Activated B cell treated with CpG ODN at 0.5 μM for 24 hours (primary cell): ENCODE measurements around the gene NOD1. TPM values are rescaled to one million over a fixed set of nuclear protein-coding genes. Genes with fewer than 3 reads are reported as not detected.
"Not testable (repeated sequence)": the region's sequence is repeated elsewhere in the genome, so short reads cannot be mapped to it uniquely, and the experiment has no call there.

Experiments used
- ATAC-seq: fragments of 200-7000 bp; cut with Tn5 transposase; one replicate; pipeline ENCODE4 v1.10.0; 2021; ENCODE audit warnings: low read depth, mild to moderate bottlenecking, moderate library complexity
- CTCF ChIA-PET: fragments of 350-600 bp; sonication (Branson Sonifier 250); formaldehyde crosslinking; loops from one replicate; lab custom pipeline; 2021; ENCODE audit warnings: antibody characterized with exemption; lab: Charles Lee
- POLR2A ChIA-PET: fragments of 350-600 bp; sonication (Branson Sonifier 250); formaldehyde crosslinking; loops from one replicate; lab custom pipeline; 2021; ENCODE audit warnings: antibody characterized with exemption; lab: Charles Lee
- DNase-seq: peaks from one replicate; pipeline ENCODE4 v3.0.0; 2022
- H3K27ac Mint-ChIP-seq: one replicate; pipeline ENCODE4 v1.8.0; 2020; ENCODE audit warnings: mixed read lengths
- H3K27me3 Mint-ChIP-seq: one replicate; pipeline ENCODE4 v1.8.0; 2021; ENCODE audit warnings: mixed read lengths
- H3K36me3 Mint-ChIP-seq: one replicate; pipeline ENCODE4 v1.8.0; 2021; ENCODE audit warnings: low read depth, mixed read lengths
- H3K4me1 Mint-ChIP-seq: one replicate; pipeline ENCODE4 v1.8.0; 2021; ENCODE audit warnings: mixed read lengths
- H3K4me3 Mint-ChIP-seq: one replicate; pipeline ENCODE4 v1.8.0; 2020; ENCODE audit warnings: mild to moderate bottlenecking, mixed read lengths
- H3K9me3 Mint-ChIP-seq: one replicate; pipeline ENCODE4 v1.8.0; 2020; ENCODE audit warnings: mixed read lengths
- CTCF ChIP-seq: fragments of 200-600 bp; IDR thresholded peaks from one replicate; pipeline ENCODE4 v1.8.0; 2022; ENCODE audit warnings: antibody characterized with exemption, mild to moderate bottlenecking
- intact Hi-C: fragments of 100-400 bp; cut with micrococcal nuclease; formaldehyde crosslinking; loops from one replicate; pipeline ENCODE4 v1.15.1; 2024
- total RNA-seq: library from RNA; stranded (reverse); gene quantifications from 2 replicates; pipeline ENCODE4 v1.2.3, GENCODE V29; 2022

Gene NOD1
- total RNA-seq, result 11.7 and 14.0 TPM in 2 replicates

- Mint-ChIP-seq H3K27me3 (no peaks in the 10 kb centered on the region), H3K27ac (peak within 1 kb of the TSS; percentile 87), H3K4me3 (peak within 1 kb of the TSS; percentile 95), H3K4me1 (peaks cover 54% of the 10 kb centered on the region), H3K9me3 (no peaks in the 10 kb centered on the region), H3K36me3 (peaks cover 6% of the 10 kb centered on the region)
- peak; percentile 70 for DNase-seq
- ATAC-seq, result peak; percentile 89
- ChIA-PET POLR2A (interaction anchor here (0.6 to 2.5 kb wide), 16 partner anchors 10 to 451 kb away, joined by 3 to 18 read pairs (median 5); partner anchors contain the start of genes GARS1, MTURN, PLEKHA8 and ZNRF2), CTCF (interaction anchor here (0.8 to 1.6 kb wide), 5 partner anchors 19 to 205 kb away, joined by 3 to 4 read pairs (median 3); no protein-coding TSS in a partner anchor)
- intact Hi-C loops, result loop anchor here (1.0 to 5.0 kb wide), 4 partner anchors 14 to 451 kb away; partner anchors contain the start of genes FKBP14, GGCT, PLEKHA8 and ZNRF2
- no peak for TF ChIP-seq CTCF
Measured at GRCh38 chr7:30478349-30479201, at the start of gene NOD1. Gene NOD1 (minus strand): TSS chr7:30478784. CDS start chr7:30456921, 21,863 bp downstream.

GRCh38 chr7:30527297-30527696 is 48.7 kb upstream of the NOD1 start:
- POLR2A ChIA-PET, H3K36me3 Mint-ChIP-seq, H3K4me3 Mint-ChIP-seq, ATAC-seq, H3K4me1 Mint-ChIP-seq, H3K27me3 Mint-ChIP-seq, H3K27ac Mint-ChIP-seq, H3K9me3 Mint-ChIP-seq, intact Hi-C loops, DNase-seq: not testable (repeated sequence)
- CTCF ChIA-PET, result interaction anchor here (1.8 kb wide), 1 partner anchor 37 kb away, joined by 4 read pairs; no protein-coding TSS in a partner anchor

DNA sequence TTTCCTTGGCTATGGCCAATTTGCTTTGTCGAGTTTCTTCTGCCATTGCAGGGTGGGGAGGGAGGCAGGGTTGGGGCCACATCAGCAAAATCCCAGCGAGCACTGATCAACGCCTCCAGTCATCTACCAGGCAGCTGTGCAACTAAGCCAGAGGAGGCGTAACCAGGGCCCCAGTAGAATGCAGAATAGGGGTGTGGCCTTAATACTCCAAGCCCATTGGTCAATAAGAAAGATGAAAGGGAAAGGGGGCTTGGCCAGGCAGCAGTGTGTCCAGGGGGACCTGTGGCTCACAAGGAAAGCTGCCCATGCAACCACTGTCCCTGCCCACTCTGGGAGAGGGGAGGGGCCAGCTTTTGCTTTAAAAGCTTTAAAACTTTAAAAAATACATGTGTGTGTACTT is 47.6 kb upstream of the NOD1 start:
- no peak for ATAC-seq
- peaks cover 4% of the 10 kb centered on the region for H3K4me1 Mint-ChIP-seq
- CTCF ChIA-PET, result interaction anchor here (1.4 to 1.8 kb wide), 2 partner anchors 16 to 38 kb away, joined by 3 to 4 read pairs; no protein-coding TSS in a partner anchor

DNA sequence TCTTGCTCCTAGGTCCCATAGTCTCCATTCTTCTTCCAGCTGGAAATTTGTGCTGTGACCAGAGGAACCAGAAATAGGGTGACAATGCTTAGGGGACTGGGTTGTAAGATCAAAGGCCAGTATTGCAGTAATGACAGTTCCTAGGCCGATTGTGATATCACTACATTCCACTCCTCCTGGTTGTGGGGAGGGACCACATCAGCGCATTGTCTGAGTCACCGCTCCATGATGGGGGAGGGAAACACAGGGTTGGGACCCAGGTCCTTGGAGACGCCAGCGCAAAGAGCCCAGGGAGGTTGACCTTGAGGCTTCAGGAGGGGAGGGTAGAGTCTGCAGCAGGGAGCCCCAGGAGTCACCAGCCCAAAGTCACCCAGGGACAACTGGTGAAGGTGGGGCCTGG is 46.8 kb upstream of the NOD1 start:
- intact Hi-C loops, result no loop called here
- no peaks in the 10 kb centered on the region for H3K36me3 Mint-ChIP-seq

More for the DNA sequence above, 47.6 kb upstream of the NOD1 start:
- Mint-ChIP-seq H3K36me3 (no peaks in the 10 kb centered on the region), H3K9me3 (no peaks in the 10 kb centered on the region), H3K27ac (no peak overlapping the region), H3K4me3 (no peak overlapping the region), H3K27me3 (no peaks in the 10 kb centered on the region)
- POLR2A ChIA-PET, result no interaction called here
- DNase-seq, result no peak
- intact Hi-C loops, result no loop called here
- TF ChIP-seq CTCF, result no peak

DNA sequence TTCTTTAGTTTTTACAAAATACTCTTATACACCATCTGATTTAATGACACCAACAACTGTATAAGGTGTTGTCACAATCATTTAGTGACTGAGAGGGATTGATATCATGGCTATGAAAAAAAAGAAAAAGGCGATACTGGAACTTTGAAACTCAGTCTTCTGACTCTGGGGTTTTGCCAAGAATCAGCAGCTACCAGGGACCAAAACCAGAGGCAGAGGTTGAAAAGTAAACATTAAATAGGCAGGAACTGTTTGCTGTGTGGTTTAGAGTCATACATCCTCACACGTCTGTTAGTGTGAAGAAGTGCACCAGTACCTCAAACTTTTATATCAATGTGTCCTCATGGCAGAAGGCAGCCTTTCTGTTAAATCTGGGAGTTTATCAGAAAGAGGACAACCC is 46.0 kb upstream of the NOD1 start:
- H3K4me1 Mint-ChIP-seq, result peaks cover 15% of the 10 kb centered on the region
- H3K4me3 Mint-ChIP-seq, result no peak overlapping the region
- no peak overlapping the region for H3K27ac Mint-ChIP-seq
- no peaks in the 10 kb centered on the region for H3K27me3 Mint-ChIP-seq
- intact Hi-C loops, result no loop called here
- no peaks in the 10 kb centered on the region for H3K9me3 Mint-ChIP-seq
- ATAC-seq (no peak), DNase-seq (no peak)
- no peaks in the 10 kb centered on the region for H3K36me3 Mint-ChIP-seq
- ChIA-PET CTCF (no interaction called here), POLR2A (no interaction called here)
- TF ChIP-seq CTCF, result no peak

More for the DNA sequence above, 46.8 kb upstream of the NOD1 start:
- no peaks in the 10 kb centered on the region for H3K27me3 Mint-ChIP-seq
- no peak for TF ChIP-seq CTCF
- no peak overlapping the region for H3K4me3 Mint-ChIP-seq
- POLR2A ChIA-PET, result no interaction called here
- DNase-seq (no peak), ATAC-seq (no peak)
- H3K9me3 Mint-ChIP-seq, result no peaks in the 10 kb centered on the region
- CTCF ChIA-PET, result interaction anchor here (1.4 kb wide), 1 partner anchor 15 kb away, joined by 3 read pairs; no protein-coding TSS in a partner anchor
- no peak overlapping the region for H3K27ac Mint-ChIP-seq
- peaks cover 12% of the 10 kb centered on the region for H3K4me1 Mint-ChIP-seq
